Coronary artery (tissue), 2 donors: ENCODE measurements around the gene DIAPH3.

Source experiments
- DNase-seq: peaks from one replicate; pipeline ENCODE4 v3.0.0-alpha.2; 2017; ENCODE audit warnings: low spot score
- H3K27ac ChIP-seq, 2 donors: fragments of 200-600 bp; sonication (generic); one replicate each; pipeline ENCODE4 v1.5.1; 2016 to 2019
- H3K4me3 ChIP-seq: fragments of 200-600 bp; sonication (generic); 2 replicates; pipeline ENCODE4 v1.5.1; 2016; ENCODE audit warnings: mild to moderate bottlenecking, moderate library complexity
- TF ChIP-seq, protein P1 (sequence below): fragments of 200-600 bp; sonication (generic); IDR thresholded peaks from one replicate; pipeline ENCODE4 v1.5.1; 2019; ENCODE audit warnings: antibody characterized with exemption

DIAPH3 gene

GRCh38 chr13:59823486-59823885 lies 340.2 kb downstream of the DIAPH3 start:
- Histone ChIP-seq H3K4me3 (no peak overlapping the region), H3K27ac (no peak overlapping the region)
- DNase-seq = no peak
- TF ChIP-seq, protein P1, sequence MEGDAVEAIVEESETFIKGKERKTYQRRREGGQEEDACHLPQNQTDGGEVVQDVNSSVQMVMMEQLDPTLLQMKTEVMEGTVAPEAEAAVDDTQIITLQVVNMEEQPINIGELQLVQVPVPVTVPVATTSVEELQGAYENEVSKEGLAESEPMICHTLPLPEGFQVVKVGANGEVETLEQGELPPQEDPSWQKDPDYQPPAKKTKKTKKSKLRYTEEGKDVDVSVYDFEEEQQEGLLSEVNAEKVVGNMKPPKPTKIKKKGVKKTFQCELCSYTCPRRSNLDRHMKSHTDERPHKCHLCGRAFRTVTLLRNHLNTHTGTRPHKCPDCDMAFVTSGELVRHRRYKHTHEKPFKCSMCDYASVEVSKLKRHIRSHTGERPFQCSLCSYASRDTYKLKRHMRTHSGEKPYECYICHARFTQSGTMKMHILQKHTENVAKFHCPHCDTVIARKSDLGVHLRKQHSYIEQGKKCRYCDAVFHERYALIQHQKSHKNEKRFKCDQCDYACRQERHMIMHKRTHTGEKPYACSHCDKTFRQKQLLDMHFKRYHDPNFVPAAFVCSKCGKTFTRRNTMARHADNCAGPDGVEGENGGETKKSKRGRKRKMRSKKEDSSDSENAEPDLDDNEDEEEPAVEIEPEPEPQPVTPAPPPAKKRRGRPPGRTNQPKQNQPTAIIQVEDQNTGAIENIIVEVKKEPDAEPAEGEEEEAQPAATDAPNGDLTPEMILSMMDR = no peak

DNA sequence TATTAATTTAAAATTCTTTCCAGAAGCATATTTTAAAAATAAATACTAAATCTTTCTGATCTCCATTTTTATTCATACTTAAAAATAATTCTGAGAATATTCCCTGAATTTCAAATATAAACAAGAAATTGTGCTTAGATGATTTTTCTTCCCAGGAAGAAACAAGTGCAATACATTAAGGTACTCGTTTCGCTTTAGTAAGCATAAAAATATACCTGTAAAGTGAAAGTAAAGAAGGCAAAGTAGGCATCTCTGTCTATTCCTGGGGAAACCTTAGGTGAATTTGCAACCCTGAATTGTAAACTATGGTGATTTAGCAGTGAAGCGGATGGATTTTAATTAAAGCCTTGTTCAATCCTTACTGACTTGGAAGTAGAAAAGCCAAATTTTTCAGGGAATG lies 354.2 kb downstream of the DIAPH3 start:
- DNase-seq = no peak
- Histone ChIP-seq H3K27ac (no peak overlapping the region), H3K4me3 (no peak overlapping the region)
- TF ChIP-seq, protein P1 = no peak

DNA sequence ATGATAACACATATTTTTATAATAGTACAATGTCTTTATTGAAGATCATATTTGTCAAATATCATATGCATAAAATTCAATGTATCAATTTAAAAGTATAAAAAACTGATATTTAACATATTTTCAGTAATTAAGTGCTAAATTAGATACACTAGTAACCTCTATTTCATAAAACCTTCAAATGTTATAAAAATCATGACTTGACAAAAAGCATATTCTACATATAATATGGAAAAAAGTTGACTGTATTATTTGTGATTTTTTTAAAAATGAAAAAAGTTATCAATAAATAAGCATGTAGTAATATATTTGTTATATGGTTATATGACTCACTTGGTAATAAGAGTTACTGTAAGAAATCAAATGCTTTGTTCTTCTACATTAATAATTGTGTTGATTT lies 356.9 kb downstream of the DIAPH3 start:
- no peak for DNase-seq
- H3K27ac ChIP-seq = no peak overlapping the region
- TF ChIP-seq, protein P1 = no peak
- H3K4me3 ChIP-seq = no peak overlapping the region

- no peak for DNase-seq
- Histone ChIP-seq H3K27ac (no peak overlapping the region), H3K4me3 (no peak overlapping the region)
- TF ChIP-seq, protein P1 = no peak
Measured at GRCh38 chr13:59801107-59801880, 362.4 kb downstream of the DIAPH3 start.

GRCh38 chr13:59793107-59793506 lies 370.6 kb downstream of the DIAPH3 start:
- Histone ChIP-seq H3K4me3 (no peak overlapping the region), H3K27ac (no peak overlapping the region)
- TF ChIP-seq, protein P1 = no peak
- no peak for DNase-seq

- Histone ChIP-seq H3K4me3 (no peak overlapping the region), H3K27ac (no peak overlapping the region)
- no peak for DNase-seq
- TF ChIP-seq, protein P1 = no peak
Measured at GRCh38 chr13:59790626-59791025, 373.1 kb downstream of the DIAPH3 start.

- Histone ChIP-seq H3K4me3 (no peak overlapping the region), H3K27ac (no peak overlapping the region)
- DNase-seq = no peak
- TF ChIP-seq, protein P1 = no peak
Measured at GRCh38 chr13:59789558-59789957, 374.2 kb downstream of the DIAPH3 start.
